HG02763 (cell line): ENCODE results near the gene CPNE9.

ENCODE experiments used
- ATAC-seq: cut with Tn5 transposase; IDR thresholded peaks from one replicate; pipeline ENCODE4 v1.9.1; 2021; ENCODE audit warnings: mild to moderate bottlenecking, moderate library complexity; ENCODE audit not compliant: unreplicated experiment

CPNE9 gene, protein sequence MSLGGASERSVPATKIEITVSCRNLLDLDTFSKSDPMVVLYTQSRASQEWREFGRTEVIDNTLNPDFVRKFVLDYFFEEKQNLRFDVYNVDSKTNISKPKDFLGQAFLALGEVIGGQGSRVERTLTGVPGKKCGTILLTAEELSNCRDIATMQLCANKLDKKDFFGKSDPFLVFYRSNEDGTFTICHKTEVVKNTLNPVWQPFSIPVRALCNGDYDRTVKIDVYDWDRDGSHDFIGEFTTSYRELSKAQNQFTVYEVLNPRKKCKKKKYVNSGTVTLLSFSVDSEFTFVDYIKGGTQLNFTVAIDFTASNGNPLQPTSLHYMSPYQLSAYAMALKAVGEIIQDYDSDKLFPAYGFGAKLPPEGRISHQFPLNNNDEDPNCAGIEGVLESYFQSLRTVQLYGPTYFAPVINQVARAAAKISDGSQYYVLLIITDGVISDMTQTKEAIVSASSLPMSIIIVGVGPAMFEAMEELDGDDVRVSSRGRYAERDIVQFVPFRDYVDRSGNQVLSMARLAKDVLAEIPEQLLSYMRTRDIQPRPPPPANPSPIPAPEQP

DNA sequence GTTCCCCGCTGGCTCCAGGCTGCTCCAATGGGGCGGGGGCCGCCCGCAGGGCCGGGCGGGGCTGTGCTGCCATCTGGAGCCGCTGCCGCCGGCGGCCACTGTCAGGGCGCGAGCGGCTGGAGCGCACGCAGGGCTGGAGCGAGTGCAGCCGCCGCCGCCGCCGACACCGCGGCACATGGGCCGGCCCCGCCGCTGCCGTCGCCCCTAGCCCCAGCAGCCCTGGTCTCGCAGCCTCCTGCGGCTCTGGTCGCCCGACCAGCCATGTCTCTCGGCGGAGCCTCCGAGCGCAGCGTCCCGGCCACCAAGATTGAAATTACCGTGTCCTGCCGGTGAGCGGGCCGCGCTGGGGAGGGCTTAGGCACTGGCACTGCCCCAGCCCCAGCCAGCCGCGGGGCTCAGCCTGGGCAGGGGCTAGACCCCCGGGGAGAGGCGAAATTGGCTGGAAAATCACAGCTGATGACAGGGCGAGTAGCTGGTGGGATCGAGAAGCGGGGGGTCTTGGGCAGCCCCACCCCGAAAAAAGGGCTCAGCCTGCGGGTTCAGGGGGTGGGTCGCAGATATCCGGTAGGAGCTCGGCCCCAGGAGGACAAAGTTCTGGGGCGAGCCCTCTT is at the start of gene CPNE9:
Gene CPNE9 (plus strand): TSS at position 98 of the 611 bp plus-strand sequence. CDS start 164 bp downstream, at position 262.
- ATAC-seq = no peak

DNA sequence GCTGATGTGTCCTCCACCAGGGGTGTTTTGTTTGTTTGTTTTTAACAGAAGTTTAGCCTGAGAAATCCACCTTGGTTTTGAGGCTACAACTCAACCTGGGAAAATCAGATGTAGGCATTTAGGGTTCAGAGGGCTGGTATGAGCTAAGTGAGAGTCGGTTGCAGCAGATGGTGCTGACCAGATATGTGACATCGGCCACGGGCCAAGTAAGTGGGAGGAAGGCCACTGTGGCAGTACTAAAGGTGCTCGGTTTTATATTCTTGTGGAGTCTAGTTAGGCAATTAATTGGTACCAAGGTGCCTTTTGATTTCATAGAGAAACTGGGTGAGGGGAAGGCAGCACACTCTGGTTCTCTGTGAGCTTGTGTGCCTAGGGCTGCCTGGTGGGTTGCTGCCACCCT is 43.8 kb upstream of the CPNE9 start:
- ATAC-seq = no peak

DNA sequence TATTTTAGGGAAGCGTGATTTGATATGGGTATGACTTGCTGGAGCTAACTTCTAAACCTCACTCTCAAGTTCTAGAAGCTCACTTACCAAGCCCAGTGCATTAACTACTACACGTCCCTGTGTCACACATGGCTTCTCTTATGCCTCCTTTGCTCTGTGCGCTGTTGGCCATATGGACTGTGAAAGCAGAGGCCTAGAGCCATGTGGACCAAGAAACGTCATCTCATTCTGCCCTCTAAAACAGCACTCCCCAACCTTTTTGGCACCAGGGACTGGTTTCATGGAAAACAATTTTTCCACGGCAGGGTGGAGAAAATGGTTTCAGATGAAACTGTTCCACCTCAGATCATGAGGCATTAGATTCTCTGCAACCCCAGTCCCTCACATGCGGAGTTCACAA is 42.7 kb upstream of the CPNE9 start:
- no peak for ATAC-seq

DNA sequence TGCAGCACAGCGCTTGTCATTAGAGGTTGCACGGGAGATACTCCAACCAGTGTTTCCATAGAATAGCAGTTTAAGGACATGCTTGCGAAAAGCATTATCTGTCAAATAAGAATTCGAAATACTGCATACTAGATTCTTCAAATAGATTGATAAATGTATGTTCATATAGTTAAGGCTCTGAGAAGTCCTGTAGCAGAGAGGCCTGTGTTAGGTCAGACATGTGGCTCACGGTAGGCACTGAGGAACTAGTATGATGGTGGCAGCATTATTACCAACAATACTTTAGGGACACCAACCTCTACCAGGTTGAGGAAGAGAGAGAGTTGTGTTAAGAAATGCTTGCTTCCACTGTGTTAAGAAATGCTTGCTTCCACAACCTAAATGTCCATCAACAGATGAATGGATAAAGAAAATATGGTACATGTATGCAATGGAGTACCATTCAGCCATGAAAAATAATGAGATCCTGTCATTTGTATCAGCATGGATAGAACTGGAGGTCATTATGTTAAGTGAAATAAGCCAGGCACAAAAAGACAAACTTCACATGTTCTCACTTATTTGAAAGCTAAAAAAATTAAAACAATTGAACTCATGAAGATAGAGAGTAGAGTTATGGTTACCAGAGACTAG is 39.4 kb upstream of the CPNE9 start:
- ATAC-seq = no peak

DNA sequence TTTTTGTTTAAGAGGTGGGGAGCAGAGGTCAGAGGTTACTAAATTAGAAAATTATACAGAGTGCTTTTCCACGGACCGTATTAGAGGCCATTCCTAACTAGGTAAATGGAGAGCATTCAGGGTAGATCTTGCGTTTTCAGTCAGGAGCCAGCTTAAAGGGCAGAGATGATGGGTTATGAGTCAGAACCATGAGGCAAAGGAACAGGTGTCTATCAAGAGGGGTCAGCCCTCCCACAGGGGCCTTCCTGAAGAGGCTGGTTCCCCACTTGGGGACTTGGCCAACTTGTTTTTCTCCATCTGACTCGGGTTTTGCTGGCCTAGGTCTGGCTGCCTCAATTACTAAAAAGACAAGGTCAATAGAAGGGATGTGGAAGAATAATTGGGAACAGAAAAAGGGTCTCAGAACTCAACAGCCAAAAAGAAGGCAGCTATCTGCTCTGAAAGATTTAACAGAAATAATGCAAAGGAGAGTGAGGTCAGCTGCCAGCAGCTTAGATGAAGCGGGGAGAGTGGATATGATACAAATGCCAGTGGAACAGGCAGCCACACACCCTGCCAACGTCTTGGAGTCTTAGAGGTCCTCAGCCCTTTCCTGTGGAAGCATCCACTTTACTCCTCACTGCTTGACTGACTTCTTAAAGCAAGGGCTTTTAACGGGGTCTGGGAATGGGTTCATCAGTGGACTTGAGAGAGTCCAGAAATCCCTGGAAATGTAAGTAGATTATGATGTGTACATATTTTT is 36.8 kb upstream of the CPNE9 start:
- ATAC-seq = no peak

DNA sequence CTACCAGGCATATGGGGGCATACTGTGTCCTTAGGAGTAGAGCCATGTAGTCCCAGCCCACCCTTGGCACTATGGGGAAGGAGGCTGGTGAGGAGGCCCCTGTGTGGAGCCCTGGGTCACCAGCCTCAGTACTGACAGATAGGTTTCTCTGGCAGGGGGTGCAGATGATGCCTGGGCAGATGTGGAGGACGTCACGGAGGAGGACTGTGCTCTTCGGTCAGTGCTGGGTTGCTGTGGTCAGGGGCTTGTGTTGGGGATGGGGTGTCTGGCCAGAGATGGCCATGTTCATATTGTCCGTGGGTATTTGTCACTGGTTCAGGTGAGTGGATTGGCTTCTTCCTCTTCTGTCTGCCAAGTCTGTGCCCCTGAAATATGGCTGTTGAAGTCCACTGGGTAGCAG is 34.4 kb upstream of the CPNE9 start:
- no peak for ATAC-seq

DNA sequence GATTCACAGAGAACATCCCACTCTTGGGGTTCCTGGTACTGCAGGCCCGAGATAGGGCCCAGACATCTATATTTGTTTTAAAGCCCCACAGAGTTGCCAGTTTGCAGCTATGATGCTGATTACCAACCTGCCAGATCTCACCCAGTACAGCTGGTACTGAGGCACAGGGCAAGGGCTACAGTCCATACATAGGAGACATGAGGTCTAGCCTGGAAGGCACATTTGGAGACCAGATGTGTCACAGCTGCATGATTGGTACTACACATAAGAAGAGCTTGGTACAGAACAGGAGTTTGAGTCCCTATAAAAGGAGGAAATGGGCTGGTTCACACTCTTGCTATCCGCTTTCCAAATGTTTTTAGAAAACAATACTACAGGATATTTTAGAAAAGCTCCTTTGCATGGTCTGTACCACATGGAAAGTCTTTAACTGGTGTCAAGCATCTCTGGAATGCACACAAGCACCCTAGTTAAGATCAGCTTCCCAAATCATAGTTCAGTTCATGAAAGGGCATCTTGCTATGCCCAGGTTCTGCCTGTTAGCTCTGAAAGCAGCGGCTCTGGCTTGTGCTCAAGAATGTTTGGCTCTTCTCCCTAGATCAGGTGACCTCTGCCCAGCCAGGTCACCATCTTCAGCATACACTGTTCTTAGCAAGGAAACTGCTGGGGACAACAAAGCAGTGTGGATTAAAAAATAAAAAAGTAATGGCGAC is 33.8 kb upstream of the CPNE9 start:
- ATAC-seq = no peak

DNA sequence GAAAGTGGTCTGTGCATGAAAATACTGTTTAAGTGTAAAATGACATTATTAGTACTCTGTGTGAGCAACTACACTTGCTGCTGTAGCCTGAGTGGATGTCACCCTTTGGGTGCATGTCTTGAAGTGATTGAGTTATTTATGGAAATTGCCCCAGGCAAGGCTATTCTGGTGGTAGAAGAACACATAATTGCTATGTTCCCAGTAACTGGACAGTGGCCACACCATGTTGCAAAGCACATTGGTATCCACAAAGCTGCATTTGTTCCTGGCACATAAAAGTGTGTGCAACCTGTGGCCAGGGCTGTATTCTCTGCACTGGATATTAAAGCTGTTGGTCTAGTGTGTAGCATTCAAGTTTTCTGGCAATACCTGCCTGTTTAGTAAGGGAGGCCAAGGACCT is 30.6 kb upstream of the CPNE9 start:
- no peak for ATAC-seq

DNA sequence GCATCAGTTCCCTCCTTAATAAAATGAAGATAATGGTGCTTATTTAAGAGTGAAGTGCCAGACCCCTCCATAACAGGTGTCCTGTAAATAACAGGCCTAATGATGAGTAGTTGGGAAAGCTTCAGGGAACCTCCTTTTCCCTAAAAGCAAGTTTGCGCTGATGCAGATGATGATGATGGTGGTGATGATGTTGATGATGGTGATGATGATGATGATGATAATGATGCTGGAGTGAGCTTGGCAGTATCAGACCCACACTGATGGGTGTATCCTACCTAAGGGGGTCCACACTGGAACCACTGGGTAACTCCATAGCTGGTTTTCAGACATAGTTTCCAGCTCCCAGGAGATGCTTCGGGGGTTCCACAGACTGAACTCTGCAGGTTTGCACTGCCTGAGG is 29.9 kb upstream of the CPNE9 start:
- no peak for ATAC-seq

DNA sequence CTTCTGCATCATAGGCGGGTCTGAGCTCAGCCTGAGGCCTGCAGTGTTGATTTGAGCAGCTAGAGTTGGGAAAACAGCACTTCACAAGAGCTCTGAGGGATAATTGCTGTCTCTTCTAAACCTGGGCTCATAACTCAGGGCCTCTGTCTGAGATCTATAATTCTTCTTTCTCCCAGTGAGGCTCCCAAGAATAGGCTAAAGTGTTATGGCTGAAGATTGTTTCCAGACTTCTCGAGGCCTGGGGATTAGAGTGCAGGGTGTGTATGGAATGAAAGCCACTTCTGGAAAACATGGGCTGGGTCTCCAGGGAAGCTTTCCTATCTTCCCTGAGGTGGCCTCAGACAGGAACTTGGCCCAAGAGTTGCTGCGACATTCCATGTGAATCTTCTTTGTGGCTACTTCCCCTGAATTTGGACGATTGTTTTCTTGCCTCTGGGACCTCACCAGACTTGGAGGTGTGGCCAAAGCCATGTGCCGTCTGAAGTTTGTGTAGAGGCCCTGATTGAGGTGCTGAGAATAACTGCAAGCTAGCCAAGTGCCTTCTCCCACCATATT is 27.8 kb upstream of the CPNE9 start:
- no peak for ATAC-seq

DNA sequence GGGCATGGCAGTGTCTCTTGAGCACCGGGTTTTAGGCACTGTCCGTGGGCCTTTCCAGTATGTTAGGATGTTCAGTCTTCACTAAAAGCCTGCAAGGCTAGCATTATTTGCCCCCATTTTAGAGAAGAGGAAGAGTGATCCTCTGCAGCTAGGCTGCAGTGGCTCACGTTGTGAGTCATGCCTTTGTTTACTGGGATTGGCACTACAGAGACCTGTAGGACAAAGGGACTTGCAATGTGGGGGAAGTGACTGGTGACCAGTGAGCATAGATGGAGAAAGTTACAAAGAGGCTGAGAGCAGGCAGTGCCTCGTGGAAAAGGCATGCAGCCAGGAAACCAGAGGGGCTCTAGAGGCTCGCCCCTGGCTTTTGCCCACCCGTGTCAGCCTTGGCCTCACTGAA is 26.8 kb upstream of the CPNE9 start:
- ATAC-seq = no peak

DNA sequence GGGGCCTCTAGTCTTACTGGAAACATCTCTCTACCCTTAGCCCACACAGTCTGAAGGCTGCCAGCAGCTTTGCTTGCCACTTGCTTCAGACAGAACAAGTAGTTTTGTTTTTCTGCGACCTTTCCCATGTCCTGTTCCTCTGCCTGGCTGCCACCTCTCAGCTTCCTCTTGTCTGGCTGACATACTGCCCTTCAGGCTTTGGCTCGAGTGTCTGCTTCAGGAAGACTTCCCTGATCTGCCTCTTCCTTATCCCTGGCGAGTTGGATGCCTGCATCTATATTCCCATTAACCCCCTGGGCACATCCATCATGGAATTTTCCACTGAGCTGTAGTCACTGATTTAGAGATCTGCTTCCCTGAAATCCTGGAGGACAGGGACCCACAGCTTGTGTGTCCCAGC is 25.1 kb upstream of the CPNE9 start:
- ATAC-seq = no peak

DNA sequence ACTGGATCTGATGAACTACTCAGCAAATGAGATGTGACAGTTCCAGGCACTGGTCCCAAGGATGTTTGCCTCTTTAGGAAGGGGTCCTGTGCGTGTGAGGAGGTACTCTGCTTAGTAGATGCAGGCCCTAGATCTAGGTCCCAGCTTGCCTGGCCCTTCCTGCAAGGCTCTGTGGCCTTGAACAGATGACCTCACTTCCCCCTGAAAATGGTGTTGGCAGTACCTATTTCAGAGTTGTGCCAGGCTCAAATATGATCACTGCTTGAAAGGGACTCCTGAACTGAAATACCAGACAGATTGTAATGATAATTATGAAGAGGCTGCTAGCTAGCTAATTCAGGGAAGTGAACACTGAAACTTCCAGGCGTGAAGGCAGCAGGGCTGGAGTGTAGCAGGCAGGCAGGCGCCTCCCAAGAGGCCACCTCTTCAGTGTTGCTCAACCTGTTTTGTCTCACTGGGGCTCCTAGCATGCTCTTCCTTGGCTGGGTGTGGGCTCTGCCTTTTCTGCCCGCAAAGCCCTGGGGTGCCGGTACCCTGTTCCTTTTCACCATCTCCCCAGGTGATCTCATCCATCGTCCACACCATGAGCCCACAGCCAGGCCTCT is 24.1 kb upstream of the CPNE9 start:
- ATAC-seq = no peak

DNA sequence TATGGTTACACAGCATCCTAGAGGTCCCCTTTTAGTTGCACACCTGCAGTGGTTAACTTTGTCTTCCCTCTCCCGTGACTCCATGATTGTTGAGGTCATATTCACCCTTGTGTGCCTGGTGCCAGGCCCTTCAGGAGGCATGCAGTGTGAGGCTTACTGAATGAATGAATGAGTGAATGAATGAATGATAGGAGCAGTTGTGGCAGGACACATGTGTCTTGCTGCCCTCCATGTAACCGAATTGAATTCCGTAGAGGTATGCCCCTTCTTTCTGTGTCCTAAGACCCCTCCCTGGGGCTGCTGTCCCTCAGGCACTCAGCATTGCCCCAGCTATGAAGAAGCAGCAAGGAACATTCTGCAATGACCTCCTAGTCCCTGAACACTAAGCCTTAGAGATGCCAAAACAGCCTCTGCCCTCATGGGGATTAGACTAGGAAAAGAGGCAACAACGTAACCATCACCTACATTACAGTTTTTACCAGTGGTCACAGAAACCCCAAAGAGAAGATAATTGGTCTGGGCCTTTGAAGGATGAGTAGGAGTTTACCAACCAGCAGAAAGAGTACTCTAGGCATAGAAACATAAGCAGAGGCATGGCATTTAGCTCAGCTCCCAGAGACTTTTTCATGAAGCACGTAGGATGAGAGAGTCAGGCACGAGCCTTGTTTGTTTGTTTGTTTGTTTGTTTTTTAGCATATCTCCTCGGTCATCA is 22.5 kb upstream of the CPNE9 start:
- no peak for ATAC-seq

DNA sequence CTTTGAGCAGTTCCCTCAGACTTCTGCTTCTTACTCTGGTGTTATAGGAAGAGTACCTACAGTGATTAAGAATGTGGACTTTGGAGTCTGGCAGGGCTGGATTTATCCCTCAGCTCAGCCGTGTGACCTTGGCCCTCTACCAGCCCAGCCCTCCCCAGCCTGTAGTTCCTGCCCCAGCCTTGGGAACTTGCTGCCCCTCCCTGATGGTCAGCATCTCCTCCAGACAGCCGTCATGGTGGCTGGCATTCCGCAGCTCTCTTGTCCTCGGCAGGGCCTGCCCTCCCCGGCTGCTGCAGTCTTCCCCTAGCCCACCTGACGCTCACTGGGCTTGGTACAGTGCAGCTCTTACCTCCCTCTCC is 21.9 kb upstream of the CPNE9 start:
- no peak for ATAC-seq

DNA sequence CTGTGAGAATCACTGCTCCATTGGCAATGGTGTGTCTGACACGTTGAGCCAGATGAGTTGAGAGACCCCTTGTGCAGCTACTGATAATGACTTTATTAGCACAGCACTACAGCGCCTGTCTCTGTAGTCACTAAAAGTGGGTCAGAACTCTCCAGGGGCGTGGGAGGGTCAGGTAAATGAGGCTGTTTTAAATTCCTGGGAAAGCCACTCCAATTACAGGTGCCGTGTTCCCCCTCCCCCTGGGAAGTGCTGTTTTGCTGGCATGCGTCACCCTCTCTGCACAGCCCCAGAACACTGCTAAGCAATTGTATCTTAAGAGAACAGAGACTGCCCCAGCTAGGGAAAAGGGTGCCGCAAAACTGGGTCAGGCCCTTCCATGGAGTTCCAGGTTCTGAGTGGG is 21.5 kb upstream of the CPNE9 start:
- ATAC-seq = no peak

DNA sequence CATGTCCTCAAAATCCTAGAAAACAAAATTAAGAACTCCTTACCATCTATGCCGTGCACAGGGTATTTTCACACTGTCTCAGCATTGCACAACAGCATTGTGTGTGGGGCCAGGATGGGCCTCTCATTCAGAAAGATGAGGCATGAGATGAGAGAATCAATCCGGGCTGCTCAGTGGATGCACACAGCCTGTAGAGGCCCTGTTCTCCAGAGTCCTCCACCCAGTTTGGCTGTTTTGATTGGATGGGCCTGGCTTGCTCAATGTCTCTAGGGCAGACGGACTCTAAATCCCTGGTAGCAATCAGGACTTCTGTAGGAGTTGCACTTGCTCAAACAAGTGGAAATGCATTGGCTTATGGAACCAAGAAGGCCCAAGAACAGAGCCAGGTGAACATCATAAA is 20.2 kb upstream of the CPNE9 start:
- no peak for ATAC-seq

DNA sequence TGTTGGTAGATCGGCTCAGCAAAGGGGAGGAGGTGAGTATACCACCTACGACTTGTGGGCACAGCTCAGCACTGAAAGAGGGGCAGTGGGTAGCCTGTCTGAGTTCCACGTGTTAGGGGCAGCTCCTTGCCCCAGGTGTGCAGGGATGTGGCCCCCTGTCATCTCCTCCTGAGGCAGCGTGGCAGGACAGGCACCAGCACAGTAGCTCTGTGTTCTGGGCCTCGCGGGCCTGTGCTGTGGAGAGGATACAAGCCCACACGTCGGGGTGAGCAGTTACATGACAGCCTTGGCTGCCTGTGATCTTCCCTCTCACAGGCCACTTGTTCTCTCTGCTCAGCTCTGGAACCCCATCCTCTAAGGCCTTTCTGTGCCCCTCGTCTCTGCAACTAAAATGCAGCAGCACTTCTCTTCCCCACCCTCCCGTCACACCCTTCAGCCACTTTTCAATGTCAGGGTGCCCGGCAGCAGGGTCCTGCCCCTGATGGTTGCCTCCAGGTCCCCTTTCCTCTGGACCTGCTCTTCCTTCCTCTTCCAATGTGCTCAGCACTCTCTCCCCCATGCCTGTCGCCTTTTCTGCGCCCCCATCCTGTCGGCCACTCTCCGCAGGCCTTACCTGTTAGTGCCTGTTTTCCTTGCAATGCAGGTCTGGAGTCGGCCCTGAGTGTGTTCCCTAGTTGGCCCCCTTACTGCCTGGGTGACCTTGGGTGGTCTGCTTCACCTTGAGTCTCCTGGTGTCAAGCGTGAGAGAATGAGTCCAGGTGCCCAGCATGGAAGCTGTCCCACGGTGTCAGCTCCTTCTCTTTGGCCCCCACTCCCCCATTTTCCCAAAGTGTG is 18.2 kb upstream of the CPNE9 start:
- ATAC-seq = no peak
